ENCODE measurements around the gene RAVER2.
"Not testable (repeated sequence)": the region's sequence is repeated elsewhere in the genome, so short reads cannot be mapped to it uniquely, and the experiment has no call there.

RAVER2 gene

DNA sequence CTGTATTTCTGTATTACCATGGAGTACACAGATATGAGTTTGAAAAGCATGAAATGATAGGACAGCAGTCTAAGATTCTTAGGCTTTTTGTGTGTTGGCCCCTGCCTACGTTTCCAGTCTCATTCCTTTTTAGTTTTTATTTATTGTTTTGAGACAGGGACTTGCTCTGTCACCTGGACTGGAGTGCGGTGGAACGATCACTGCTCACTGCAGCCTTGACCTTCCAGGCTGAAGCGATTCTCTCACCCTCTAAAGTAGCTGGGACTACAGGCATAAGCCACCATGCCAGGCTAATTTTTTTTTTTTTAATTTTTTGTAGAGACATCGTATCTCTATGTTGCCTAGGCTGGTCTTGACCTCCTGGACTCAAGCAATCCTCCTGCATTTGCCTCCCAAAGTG is 3.8 kb downstream of the RAVER2 start:
- no peak for DNase-seq (ENCODE audit: low read depth, low spot score)

DNA sequence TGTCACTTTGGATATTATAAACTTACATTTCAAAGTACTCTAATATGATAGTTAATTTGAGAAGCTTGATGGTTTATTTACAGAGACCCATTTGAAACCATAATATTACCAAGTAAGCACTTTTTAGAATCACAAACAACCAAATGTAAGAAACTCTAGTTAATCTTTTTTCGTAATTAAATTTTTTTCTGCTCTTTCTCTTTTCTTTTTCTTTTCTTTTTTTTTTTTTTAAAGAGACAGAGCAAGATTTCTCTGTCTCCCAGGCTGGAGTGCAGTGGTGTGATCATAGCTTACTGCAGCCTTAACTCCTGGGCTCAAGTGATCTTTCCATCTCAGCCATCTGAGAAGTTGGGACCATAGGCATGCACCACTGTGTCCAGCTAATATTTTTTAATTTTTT is 5.2 kb downstream of the RAVER2 start:
- DNase-seq (ENCODE audit: low read depth, low spot score), result no peak

DNA sequence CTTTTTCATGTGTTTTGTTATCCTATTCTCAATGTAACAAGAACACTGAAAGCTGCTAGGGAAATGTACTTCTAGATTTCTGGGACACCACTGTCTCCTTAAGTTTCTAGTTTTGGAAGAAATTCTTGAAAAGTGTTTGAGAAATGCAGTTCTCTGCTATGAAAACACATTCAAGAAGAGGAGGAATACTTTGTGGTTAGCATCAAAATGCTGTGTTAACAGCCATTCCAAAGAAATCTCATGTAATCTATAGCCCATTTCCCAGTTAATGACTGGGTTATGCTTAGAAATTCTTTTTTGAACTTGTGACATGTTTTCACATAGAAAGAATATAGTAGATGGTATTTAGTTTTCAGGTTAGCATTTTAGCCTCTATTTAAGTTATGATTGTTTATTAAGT is 6.0 kb downstream of the RAVER2 start:
- DNase-seq (ENCODE audit: low read depth, low spot score), result no peak

DNA sequence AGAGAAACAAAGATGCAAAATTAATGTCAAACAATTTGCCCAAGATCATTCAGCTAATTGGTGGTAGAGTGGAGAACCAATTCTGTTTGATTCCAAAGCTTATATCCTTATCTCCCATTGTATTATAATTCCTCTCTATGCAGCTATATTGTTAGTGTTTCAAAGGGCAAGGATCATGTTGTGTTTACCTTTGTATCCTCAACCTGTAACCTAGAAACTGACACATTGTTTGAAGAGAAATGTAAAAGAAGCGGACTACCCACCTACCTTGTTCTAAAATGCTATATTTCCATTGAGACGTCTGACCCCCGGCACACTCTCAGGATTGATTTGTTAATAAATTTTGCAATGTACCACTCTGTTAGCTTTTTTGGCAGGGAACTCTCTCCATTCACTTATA is 9.3 kb downstream of the RAVER2 start:
- no peak for DNase-seq (ENCODE audit: low read depth, low spot score)

DNA sequence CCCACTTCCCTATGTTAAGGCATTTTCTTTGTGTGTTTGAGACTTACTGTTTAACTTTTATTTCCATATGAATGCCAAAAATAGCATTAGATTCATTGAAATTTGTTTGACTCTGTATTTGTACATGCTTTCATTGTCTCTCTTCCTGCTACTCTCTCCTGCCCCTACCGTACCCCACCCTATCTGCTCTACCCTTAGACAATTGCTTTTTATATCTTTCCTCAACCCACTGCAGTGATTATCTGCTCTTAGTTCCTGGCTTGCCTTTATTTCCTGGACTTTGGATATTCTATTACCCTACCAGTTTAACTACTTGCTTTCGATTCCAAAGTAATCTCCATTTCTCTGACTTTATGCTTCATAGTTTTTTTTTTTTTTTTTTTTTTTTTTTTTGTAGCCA is 10.5 kb downstream of the RAVER2 start:
- no peak for DNase-seq (ENCODE audit: low read depth, low spot score)

DNA sequence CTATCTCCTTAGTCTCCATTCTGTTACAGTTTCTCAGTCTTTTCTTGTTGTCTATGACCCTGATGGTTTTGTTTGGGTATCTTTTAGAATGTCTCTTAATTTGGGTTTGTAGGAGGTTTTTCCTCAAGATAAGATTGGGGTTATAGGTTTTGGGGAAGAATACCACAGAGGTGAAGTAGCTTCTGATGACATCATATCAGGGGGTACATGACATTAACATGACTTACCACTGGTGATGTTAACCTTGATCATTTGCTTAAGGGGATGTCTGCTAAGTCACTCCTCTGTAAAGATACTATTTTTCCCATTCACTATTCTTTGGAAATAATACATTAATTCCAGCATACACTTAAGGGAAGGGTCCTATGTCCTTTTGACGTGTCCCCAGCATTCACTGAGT is 11.9 kb downstream of the RAVER2 start:
- no peak for DNase-seq (ENCODE audit: low read depth, low spot score)

DNA sequence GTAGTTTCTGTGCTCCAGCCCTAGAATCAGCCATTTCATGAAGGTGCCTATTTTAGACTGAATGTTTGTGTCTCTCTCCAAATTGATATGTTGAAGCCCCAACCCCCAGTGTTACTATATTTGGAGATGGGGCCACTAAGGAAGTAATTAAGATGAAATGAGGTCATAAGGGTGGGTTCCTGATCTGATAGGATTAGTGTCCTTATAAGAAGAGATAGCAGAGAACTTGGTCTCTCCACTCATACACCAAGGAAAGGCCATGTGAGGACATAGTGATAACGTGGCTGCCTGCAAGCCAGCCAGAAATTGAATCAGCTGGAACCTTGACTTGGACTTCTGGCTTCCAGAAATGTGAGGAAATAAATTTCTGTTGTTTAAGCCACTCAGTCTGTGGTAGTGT is 12.3 kb downstream of the RAVER2 start:
- DNase-seq (ENCODE audit: low read depth, low spot score), result no peak

DNA sequence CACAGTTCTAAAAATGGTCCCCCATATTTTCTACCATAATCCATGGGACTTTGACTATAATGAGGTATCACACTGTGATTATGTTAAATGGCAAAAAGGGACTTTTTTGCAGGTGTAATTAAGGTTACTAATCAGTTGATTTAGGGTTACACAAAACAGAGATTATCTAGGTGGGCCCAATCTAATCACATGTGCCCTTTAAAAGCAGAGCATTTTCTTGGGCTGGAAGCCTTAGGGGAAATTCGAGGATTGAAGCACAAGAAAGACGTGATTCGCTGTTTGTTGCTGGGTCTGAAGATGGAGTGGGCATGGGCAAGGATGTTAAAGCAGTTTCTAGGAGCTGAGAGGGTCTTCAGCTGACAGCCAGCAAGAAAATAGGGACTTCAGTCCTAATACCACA is 13.4 kb downstream of the RAVER2 start:
- no peak for DNase-seq (ENCODE audit: low read depth, low spot score)

DNA sequence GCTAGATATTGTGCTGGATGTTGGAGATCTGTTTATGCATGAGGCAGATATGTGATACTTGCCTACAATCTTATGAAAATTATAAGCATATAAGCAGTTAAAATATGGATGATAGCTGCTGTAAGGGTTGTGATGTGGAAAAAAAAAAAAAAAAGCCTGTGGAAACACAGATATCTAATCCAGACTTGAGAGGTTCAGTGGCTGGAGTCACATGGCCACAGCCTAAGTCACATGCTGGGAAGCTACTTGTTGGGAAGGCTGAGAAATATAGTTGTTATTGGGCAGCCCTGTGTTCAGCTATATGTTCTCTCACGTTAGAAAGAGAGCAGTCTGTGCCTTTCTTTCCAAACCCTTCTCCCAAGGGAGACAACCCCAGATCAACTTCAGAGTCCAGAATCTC is 15.1 kb downstream of the RAVER2 start:
- no peak for DNase-seq (ENCODE audit: low read depth, low spot score)

DNA sequence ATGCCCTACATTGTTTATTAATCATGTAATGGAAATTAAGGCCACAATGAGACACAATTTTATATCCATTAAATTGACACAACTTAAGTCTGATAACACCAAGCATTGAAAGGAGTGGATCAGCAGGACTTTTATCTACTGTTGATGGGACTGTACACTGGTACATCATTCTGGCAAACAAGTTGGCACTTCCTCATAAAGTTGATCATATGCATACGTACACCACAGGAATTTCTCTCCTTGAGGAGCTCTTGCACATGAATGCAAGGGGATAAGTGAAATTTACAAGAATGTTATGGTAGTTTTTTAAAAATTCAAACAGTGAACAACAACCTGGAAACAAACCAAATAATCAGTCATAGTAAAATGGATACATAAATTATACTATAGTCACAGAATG is 20.1 kb downstream of the RAVER2 start:
- DNase-seq (ENCODE audit: low read depth, low spot score), result no peak

DNA sequence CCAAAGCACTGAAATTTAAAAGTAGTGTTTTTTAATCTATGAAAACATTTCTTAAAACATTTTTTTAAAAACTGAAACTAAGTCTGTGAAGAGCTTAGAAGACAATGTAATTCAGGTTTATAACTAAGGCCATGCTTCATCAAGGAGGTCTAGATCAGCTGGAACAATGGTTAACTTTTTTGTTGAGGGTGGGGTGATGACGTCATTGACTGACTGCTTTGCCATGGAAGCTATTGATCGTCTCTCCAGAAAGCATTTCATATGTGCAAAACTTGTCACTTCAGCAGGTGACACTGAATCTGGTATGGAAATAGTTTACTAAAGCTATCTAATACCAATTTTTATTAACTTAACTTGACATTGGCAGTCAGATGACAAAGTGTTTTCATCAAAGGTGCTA is 21.0 kb downstream of the RAVER2 start:
- DNase-seq (ENCODE audit: low read depth, low spot score), result no peak

DNA sequence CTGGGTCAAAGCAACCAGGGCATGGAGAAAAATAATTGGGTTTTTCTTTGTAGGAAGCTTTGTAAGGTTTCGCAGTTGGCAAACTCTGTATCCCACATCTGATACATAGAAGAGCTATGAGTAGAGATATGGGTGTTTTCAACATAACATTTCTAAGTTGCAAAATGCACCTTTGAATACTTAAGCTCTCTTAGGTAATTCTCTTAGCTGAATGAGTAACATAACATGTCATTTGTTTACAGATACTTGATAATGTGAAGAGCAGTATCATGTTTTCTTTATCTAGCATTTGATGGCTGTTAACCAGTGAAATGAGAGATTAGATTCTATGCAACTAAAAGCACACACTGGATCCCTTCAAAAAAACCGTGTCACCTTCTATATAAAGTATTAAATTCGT is 21.6 kb downstream of the RAVER2 start:
- no peak for DNase-seq (ENCODE audit: low read depth, low spot score)

DNA sequence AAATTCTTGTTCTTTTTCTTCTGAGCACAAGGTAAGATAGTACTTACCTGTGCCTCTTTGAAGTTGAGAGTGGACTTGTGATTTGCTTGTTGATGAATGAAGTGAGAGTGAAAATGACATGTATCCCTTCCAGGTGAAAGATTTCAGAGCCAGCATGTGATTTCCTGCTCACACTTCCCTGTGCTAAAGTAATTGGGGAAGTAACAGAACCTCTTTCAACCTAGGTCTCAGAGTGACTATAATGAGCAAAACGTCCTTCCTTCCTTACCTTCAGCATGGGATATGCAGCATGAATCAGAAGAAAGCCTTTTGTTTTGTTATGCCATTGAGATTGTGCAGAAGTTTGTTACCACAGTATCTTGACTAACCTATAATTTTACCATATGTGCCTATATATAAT is 24.6 kb downstream of the RAVER2 start:
- DNase-seq (ENCODE audit: low read depth, low spot score), result no peak

DNA sequence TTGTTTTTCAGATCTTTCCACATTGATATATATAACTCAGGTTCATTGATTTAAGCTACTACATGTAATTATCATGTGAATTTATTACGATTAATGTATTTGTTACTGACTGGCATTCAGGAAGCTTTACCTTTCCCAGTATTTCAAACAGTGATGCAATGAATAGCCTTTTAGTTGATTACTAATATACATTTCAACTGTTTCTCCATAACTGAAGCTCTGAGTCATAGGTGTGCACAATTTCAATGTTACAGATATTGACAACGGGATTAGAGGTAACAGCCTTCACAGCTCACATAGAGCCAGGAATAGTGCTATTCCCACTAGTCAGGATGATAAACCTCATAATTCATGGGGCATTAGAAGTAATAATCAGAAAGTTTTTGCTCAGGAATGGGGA is 25.1 kb downstream of the RAVER2 start:
- DNase-seq (ENCODE audit: low read depth, low spot score), result no peak

DNA sequence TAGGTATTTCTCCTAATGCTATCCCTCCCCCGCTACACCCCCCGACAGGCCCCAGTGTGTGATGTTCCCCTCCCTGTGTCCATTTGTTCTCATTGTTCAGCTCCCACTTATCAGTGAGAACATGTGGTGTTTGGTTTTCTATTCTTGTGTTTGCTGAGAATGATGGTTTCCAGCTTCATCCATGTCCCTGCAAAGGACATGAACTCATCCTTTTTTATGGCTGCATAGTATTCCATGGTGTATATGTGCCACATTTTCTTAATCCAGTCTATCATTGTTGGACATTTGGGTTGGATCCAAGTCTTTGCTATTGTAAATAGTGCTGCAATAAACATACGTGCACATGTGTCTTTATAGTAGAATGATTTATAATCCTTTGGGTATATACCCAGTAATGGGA is 28.4 kb downstream of the RAVER2 start:
- DNase-seq (ENCODE audit: low read depth, low spot score), result not testable (repeated sequence)

DNA sequence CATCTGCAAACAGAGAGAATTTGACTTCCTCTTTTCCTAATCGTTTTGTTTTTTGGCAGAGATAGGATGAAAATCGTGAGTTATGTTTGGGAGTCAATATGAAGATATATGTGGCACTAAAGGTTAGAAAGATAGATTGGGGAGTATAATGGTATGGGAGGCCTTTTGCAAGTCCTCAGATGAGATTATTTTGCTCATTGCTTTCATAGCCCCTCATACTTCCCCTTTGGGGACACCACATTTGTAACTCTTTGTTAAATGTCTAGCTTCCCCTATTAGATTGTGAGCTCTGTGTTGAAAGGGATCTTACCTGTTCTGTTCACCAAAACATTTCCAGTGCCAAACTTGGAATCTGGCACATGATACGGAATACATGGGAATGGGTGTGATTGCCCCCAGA is 30.2 kb downstream of the RAVER2 start:
- DNase-seq (ENCODE audit: low read depth, low spot score), result no peak

DNA sequence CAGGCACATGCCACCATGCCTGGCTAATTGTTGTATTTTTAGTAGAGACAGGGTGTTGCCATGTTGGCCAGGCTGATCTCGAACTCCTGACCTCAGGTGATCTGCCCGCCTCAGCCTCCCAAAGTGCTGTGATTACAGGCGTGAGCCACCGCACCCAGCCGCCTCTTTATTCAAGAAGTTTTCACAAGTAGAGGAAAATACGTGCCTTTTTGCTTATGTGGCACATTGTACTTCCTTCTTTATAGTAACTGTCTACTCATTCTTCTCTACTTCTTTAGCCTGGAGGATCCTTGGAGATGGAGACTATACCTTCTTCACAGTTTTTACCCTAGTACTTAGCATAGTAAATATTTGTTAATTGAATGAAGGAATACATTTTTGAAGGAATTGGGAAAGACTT is 37.2 kb downstream of the RAVER2 start:
- not testable (repeated sequence) for DNase-seq (ENCODE audit: low read depth, low spot score)

DNA sequence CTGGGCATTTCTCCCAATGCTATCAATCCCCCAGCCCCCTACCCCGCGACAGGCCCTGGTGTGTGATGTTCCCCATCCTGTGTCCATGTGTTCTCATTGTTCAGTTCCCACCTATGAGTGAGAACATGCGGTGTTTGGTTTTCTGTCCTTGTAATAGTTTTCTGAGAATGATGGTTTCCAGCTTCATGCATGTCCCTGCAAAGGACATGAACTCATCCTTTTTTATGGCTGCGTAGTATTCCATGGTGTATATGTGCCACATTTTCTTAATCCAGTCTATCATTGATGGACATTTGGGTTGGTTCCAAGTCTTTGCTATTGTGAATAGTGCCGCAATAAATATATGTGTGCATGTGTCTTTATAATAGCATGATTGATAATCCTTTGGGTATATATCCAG is 38.0 kb downstream of the RAVER2 start:
- DNase-seq (ENCODE audit: low read depth, low spot score), result not testable (repeated sequence)

DNA sequence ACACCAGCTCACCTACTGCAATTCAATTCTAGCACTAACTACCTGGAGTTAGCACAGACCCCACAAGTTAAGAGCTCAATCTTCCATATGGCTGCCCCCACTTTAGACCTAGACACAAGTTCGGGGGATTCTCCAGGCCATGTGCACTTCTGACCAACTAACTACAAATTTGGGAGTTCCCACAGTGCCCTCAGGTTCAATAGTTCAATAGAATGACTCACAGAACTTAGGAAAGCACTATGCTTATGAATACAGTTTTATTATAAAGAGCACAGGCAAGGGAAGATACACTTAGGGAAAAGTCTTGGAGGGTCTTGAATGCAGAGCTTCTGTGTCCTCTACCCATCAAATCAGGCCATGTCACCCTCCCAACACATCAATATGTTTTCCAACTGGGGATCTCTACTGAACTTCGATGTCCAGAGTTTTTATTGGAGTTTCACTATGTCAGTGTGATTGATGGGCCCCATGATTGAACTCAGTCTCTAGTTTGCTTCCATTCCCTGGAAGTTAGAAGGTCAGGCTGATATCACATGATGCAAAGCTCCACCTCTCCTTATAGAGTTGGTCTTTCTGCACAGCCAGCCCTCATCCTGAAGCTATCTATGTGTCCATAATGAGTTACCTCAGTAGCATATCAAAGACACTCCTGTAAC is 46.1 kb downstream of the RAVER2 start:
- no peak for DNase-seq (ENCODE audit: low read depth, low spot score)

DNA sequence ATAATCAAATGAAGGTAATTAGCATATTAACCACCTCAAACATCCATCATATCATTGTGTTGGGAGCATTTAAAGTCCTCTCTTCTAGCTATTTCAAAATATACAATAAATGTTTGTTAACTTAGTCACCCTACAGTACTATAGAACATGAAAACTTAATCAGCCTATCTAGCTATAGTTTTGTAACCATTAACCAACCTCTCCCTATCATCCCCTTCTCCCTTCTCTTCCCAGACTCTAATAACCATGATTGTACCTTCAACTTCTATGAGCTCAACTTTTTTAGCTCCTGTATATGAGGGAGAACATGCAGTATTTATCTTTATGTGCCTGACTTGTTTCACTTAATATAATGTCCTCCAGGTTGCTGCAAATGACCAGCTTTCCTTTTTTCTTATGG is 54.0 kb downstream of the RAVER2 start:
- no peak for DNase-seq (ENCODE audit: low read depth, low spot score)

DNA sequence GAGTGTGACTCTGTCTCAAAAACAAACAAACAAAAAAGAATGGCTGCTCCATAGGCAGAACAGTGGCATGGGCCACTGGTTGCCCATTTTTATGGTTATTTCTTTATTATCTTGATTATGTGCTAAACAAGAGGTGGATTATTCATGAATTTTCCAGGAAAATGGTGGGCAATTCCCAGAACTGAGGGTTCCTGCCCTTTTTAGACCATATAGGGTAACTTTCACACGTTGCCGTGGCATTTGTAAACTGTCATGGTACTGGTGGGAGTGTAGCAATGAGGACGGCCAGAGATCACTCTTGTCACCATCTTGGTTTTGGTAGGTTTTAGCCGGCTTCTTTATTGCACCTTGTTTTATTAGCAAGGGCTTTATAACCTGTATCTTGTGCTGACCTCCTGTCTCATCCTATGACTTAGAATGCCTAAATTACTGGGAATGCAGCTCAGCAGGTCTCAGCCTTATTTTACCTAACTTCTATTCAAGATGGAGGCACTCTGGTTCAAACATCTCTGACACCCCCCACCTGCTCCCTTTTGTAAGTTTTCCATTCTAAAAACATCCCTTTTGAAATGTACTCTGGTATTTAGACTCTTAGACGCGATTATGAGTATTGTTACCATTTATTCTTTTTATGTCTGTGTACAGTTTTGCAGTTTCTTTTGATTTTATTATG is 57.1 kb downstream of the RAVER2 start:
- no peak for DNase-seq (ENCODE audit: low read depth, low spot score)

DNA sequence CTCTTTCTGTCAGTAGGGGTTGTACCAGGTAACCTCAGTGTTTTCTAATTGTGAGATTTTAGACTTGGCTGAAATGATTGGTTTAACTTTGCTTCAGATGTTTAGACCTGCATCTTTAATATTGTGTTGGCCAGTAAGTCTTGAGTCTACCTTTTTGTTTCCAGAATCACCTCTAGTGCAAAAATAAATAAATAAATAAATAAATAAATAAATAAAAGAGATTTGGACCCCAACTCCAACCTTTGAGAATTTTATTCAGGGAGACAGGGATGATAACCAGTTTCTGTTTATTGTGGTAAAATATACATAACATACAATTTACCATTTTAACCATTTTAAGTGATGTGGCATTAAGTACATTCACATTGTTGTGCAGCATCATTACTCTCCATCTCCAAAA is 64.4 kb downstream of the RAVER2 start:
- DNase-seq (ENCODE audit: low read depth, low spot score), result no peak

DNA sequence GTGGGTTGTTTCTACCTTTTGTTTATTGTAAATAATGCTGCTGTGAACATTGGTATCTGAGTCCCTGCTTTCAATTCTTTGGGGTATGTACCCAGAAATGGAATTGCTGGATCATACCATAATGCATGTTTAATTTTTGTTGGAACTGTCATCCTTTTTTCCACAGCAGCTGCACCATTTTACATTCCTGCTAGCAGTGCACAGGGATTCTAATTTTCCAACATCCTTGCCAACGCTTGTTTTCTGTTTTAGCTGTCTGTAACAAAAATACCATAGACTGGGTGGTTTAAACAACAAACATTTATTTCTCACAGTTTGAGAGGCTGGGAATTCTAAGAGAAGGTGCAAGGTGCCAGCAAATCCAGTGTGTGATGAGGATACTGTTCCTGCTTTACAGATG is 65.1 kb downstream of the RAVER2 start:
- DNase-seq (ENCODE audit: low read depth, low spot score), result no peak

DNA sequence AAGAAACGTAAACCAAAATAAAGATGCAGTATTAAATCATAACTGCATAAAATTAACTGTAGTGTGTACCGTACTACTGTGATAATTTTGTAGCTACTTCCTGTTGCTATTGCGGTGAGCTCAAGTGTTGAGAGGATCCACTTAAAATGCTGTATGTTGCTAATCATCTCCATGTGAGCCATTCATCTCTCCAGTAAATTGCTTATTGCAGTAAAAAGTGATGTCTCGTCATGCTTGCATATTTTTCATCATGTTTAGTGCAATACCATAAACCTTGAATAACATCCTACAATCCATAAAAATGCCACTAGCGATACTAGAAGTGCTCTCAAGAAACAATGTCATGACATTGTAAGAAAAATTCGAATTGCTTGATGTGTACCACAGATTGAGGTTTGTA is 66.3 kb downstream of the RAVER2 start:
- no peak for DNase-seq (ENCODE audit: low read depth, low spot score)
